Subcutaneous abdominal adipose tissue (tissue), 5 donors: Measurements from ENCODE around the gene EFR3B.
A peak's percentile ranks its signal among the peaks of the same experiment; 100 is the strongest.

ENCODE experiments used
- H3K27ac ChIP-seq: one replicate; pipeline ENCODE4 v1.7.0; 2013; ENCODE audit warnings: low read depth, mild to moderate bottlenecking, inconsistent platforms, low read length, moderate library complexity
- H3K27me3 ChIP-seq, 5 donors: one replicate each; pipeline ENCODE4 v1.7.0; 2013; ENCODE audit warnings: low read length in 5 of 5, inconsistent platforms in 1 of 5; ENCODE audit not compliant: control insufficient read depth in 5 of 5, insufficient read depth in 4 of 5
- H3K36me3 ChIP-seq, 5 donors: one replicate each; pipeline ENCODE4 v1.7.0; 2013; ENCODE audit warnings: low read length in 5 of 5; ENCODE audit not compliant: control insufficient read depth in 5 of 5, insufficient read depth in 5 of 5
- H3K4me1 ChIP-seq, 5 donors: one replicate each; pipeline ENCODE4 v1.7.0; 2013; ENCODE audit warnings: low read length in 5 of 5, mild to moderate bottlenecking in 3 of 5, moderate library complexity in 1 of 5; ENCODE audit not compliant: control insufficient read depth in 5 of 5, insufficient read depth in 5 of 5
- H3K4me3 ChIP-seq, 5 donors: one replicate each; pipeline ENCODE4 v1.7.0; 2013; ENCODE audit warnings: low read length in 5 of 5, low read depth in 1 of 5
- H3K9ac ChIP-seq, 5 donors: one replicate each; pipeline ENCODE4 v1.7.0; 2013; ENCODE audit warnings: low read length in 5 of 5, mild to moderate bottlenecking in 4 of 5, moderate library complexity in 3 of 5
- H3K9me3 ChIP-seq, 5 donors: one replicate each; pipeline ENCODE4 v1.7.0; 2013; ENCODE audit warnings: low read length in 5 of 5; ENCODE audit not compliant: control insufficient read depth in 5 of 5
- donor health status: healthy.
- donor health status: healthy.
- donor health status: healthy.
- donor health status: healthy.
- donor health status: healthy.

EFR3B gene

GRCh38 chr2:25081237-25081790 is 39.4 kb downstream of the EFR3B start:
- H3K4me1 ChIP-seq, result peaks cover 0 to 44% (median 13%) of the 10 kb centered on the region in 5 donors
- H3K9me3 ChIP-seq, result no peaks in the 10 kb centered on the region
- H3K4me3 ChIP-seq, result no peak overlapping the region
- H3K27me3 ChIP-seq, result no peaks in the 10 kb centered on the region
- no peak overlapping the region for H3K27ac ChIP-seq
- H3K9ac ChIP-seq, result no peak overlapping the region
- no peaks in the 10 kb centered on the region for H3K36me3 ChIP-seq

- no peak overlapping the region for H3K27ac ChIP-seq
- no peaks in the 10 kb centered on the region for H3K27me3 ChIP-seq
- H3K36me3 ChIP-seq, result no peaks in the 10 kb centered on the region
- peak overlapping the region in 1 of 5 donors; percentile 48 for H3K9ac ChIP-seq
- H3K9me3 ChIP-seq, result no peaks in the 10 kb centered on the region
- no peak overlapping the region for H3K4me3 ChIP-seq
- H3K4me1 ChIP-seq, result peaks cover 0 to 36% (median 13%) of the 10 kb centered on the region in 5 donors
Measured at GRCh38 chr2:25082002-25082622, 40.2 kb downstream of the EFR3B start.

DNA sequence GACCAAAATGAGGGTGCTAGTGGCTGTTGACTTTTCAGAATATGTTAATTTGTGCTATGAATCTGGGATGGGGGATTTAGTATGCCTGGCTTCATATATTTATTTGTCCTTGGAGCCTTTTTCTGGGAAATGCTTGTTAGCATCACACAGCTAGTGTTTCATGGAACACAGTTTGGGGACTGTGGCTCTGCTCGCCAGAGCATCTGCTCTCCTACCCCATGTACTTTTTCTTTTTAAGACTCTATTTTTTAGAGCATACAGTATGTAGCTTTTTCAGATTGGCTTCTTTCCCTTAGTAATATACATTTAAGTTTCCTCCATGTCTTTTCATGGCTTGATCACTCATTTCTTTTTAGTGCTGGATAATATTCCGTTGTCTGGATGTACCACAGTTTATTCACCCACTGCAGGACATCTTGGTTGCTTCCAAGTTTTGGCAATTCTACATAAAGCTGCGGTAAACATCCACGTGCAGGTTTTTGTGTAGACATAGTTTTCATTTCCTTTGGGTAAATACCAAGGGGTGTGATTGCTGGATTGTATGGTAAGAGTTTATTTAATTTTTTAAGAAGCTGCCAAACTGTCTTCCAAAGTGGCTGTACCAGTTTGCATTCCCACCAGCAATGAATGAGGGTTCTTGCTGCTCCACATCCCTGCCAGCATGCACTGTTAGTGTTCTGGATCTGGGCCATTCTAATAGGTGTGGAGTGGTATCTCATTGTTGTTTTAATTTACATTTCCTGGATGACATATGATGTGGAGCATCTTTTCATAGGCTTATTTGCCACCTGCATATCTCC is 44.1 kb downstream of the EFR3B start:
- H3K9ac ChIP-seq, result no peak overlapping the region
- peaks cover 0 to 17% (median 12%) of the 10 kb centered on the region in 5 donors for H3K4me1 ChIP-seq
- no peaks in the 10 kb centered on the region for H3K9me3 ChIP-seq
- H3K36me3 ChIP-seq, result no peaks in the 10 kb centered on the region
- H3K4me3 ChIP-seq, result no peak overlapping the region
- H3K27ac ChIP-seq, result no peak overlapping the region
- H3K27me3 ChIP-seq, result no peaks in the 10 kb centered on the region

DNA sequence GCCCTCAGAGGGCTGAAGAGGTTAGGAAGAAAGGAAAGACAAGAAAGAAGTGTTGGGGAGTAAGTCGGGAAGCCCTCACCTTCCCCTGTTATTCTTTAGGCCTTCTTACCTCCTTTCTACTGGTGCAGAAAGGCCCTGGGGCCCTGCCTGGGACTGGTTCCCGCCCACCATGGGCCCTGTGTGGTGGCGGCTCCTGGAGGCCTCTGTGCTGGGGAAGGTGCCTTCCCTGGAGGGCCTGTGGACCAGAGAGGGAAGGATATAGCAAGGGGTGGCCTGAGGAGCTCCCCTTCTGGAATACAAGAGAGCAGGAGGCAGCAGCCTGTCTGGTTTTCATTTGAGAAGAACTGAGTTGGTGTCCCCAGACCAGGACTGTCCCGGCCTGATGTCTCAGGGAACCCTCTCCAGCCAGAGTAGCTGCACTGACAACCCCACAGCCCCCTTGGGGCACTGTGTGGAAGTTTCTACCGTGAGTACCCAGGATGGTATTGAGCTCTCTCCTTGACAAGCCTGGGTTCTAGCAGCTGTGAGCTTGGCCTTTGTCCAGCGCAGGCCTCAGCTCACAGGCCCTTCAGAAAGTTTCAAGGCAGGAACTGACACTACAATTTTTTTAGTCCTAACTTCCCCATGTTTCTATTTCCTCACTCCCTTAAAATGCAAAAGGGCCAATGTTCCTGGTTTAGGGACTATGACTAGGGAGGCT is 47.1 kb downstream of the EFR3B start:
- Histone ChIP-seq H3K27ac (no peak overlapping the region), H3K27me3 (no peaks in the 10 kb centered on the region)

GRCh38 chr2:25089605-25090315 is 47.9 kb downstream of the EFR3B start:
- Histone ChIP-seq H3K4me1 (peaks cover 0 to 5% (median 0%) of the 10 kb centered on the region in 5 donors), H3K9me3 (no peaks in the 10 kb centered on the region), H3K27ac (no peak overlapping the region), H3K27me3 (no peaks in the 10 kb centered on the region), H3K9ac (no peak overlapping the region), H3K4me3 (no peak overlapping the region), H3K36me3 (no peaks in the 10 kb centered on the region)

More for the DNA sequence above, 47.1 kb downstream of the EFR3B start:
- H3K36me3 ChIP-seq, result no peaks in the 10 kb centered on the region
- H3K4me1 ChIP-seq, result peaks cover 0 to 5% (median 0%) of the 10 kb centered on the region in 5 donors
- H3K9me3 ChIP-seq, result no peaks in the 10 kb centered on the region
- no peak overlapping the region for H3K9ac ChIP-seq
- no peak overlapping the region for H3K4me3 ChIP-seq

DNA sequence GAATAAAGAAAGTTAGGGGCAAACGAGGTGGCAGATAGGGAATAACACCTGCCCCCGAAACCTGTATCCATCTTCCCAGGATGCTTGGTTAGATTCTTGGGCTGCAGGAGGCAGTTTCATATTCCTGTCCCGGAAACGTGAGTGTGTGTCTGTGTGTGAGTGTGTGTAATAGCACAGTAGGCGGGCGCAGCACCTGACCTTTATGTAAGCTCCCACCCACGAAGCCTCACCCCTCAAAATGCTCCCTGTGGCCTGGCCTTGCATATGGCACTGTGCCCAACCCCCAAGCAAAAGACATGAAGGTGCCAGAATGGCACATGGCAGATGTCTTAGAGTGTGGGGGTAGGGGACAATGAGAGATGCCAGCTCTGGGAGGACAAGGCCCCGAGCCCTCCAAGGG is 48.9 kb downstream of the EFR3B start:
- H3K9ac ChIP-seq, result no peak overlapping the region
- peaks cover 0 to 5% (median 0%) of the 10 kb centered on the region in 5 donors for H3K4me1 ChIP-seq
- H3K9me3 ChIP-seq, result no peaks in the 10 kb centered on the region
- no peaks in the 10 kb centered on the region for H3K27me3 ChIP-seq
- no peak overlapping the region for H3K27ac ChIP-seq
- H3K4me3 ChIP-seq, result no peak overlapping the region
- H3K36me3 ChIP-seq, result no peaks in the 10 kb centered on the region

DNA sequence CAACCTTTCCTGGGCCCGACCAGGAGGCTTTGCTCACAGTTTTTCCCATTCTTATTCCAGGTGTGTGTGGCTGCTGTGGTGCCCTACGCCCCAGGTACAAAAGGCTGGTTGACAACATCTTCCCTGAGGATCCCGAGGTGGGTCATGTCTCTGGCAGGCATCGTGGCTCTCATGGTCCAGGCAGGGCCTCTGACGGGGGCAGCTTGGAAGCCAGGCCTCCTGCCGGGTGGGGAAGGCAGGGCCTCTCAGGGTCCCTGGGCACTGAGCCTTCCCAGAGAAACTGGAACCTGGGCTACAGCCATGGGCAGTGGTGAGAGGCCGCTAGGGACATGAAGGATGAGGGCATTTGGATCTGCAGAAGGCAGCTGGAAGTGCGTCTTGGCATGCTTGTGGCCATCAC is 49.4 kb downstream of the EFR3B start:
- H3K9me3 ChIP-seq, result no peaks in the 10 kb centered on the region
- peaks cover 0 to 5% (median 0%) of the 10 kb centered on the region in 5 donors for H3K4me1 ChIP-seq
- H3K27me3 ChIP-seq, result no peaks in the 10 kb centered on the region
- H3K36me3 ChIP-seq, result no peaks in the 10 kb centered on the region
- no peak overlapping the region for H3K27ac ChIP-seq
- H3K4me3 ChIP-seq, result no peak overlapping the region
- H3K9ac ChIP-seq, result no peak overlapping the region

DNA sequence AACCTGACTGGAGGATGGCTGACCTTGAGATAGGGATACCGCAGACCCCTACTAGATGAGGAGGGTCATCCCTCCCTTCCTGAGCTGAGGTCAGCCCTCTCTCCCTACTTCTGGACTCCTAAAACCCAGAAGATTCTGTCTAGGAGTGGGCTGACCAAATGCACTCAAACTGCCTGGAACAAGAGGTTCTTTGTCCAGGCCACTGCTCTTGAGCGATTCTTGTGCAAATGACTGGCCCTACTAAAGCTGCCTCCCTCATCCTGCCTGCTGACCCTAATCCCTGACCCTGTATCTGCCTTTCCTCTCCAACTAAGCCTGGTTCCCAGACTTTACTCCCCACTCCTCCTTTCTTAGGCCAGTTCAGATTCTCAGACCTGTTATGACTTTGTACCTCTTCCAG is 56.2 kb downstream of the EFR3B start:
- Histone ChIP-seq H3K9ac (no peak overlapping the region), H3K36me3 (no peaks in the 10 kb centered on the region), H3K4me1 (peaks cover 4 to 18% (median 11%) of the 10 kb centered on the region in 5 donors), H3K9me3 (peaks cover 0 to 3% (median 0%) of the 10 kb centered on the region in 5 donors), H3K27me3 (no peaks in the 10 kb centered on the region), H3K4me3 (no peak overlapping the region), H3K27ac (peak overlapping the region; percentile 62)

DNA sequence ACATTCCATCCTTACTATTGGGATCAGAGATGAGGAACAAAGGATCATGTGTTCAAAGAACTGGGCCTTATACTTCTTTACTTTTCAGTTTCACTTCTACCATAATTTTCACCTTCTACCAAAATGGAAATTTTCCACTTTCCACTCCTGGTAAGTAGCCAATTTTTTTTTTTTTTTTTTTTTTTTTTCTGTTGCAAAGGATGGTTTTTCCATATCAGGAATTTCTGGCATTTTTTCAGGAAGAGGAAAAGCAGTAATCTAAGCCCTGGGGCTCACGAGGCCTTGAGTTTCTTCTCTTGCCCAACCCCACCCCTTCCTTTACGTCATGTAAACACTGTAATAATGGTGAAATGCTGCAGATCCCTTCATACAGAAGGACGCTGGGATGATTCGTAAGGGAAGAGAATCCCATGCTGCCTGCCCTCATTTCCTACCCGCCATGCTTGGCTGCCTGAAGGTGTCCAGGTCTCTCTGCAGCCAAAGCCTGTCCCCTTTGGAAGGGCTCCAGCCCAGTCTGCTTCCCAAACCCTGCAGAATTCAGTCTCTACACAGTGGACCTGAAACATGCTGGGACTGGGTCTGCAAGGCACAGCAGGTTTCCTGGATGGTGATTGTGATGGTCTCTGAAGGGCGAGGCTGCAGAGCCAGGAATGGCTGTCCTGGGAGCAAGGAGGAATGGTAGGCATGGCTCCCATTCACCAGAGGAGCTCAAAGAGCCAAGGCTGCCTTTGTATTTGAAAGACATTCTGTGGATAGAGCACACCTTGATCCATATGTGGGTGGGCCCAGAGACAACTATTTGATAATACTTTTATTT is 57.0 kb downstream of the EFR3B start:
- Histone ChIP-seq H3K27ac (peak overlapping the region; percentile 62), H3K36me3 (no peaks in the 10 kb centered on the region), H3K4me3 (peak overlapping the region in 4 of 5 donors; percentile 3 to 45 (median 30)), H3K4me1 (peaks cover 4 to 18% (median 11%) of the 10 kb centered on the region in 5 donors), H3K9ac (peak overlapping the region in 1 of 5 donors; percentile 22), H3K9me3 (peaks cover 0 to 3% (median 0%) of the 10 kb centered on the region in 5 donors), H3K27me3 (no peaks in the 10 kb centered on the region)
